ENCODE data around the gene FNDC10.
"Not testable (repeated sequence)": the region's sequence is repeated elsewhere in the genome, so short reads cannot be mapped to it uniquely, and the experiment has no call there.

Gene FNDC10

DNA sequence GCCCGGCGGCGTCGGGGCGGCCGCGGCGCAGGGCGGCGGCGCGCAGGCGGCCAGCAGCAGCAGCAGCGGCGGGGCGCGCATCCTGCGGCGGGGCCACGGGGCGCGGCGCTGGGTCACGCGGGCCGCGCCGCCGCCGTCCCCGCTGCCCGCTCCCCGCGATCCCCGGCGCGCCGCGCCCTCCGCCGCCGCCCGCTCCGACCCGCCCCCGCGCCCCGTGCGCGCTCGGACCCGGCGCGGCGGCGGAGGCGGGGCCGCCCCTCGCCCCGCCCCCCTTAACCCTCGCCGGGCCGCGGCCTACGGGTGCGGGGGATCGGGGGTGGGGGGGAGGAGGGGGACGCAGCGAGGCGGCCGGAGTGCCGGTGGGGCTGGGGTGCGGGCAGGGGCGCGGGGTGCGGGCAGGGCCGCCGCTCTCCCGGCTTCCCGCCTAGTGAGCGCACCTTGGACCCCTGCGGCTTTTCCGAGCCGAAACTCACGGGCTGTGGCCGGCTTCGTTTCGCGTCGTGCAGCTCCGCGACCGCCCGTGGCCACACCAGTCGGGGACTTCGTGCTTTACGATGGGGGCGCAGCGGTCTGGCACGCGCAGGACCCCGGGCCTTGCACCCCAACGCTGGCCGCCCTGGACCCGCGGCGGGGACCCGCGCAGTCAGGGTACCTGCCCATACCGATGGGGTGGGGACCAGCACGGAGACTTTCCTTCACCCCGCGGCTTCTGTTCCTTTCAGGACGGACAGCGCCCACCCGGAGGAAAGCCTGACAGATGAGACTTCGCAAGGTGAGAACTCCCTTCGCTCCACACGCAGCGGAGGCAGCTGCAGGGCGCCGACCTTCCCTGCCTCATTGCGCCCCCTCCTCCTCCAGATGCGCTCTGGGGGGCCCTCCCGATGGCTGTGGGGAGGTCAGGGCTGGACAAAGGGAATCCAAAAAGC lies at the start of gene FNDC10:
Gene FNDC10 (minus strand): TSS at position 201 of the 926 bp plus-strand sequence. CDS start 120 bp downstream, at position 81.
- no peak for DNase-seq (ENCODE audit: low read depth)

DNA sequence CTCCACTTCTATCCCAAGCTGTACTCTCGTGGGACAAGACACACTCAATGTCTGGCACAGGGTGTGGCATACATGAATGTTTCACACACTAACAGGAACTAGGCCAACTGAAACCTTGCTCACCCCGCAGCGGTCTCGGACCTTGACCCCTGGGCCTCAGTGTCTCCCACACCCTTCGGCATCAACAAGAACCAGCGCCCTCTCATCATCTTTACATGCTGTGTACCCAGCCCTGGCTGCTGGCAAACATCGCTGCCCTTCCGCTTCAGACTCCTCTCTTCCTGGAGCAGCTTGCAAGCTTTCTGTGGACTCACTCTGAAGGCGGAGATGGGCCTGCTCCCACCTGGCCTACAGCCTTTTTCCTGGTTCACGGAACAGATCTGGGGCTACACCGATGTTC lies 48.3 kb upstream of the FNDC10 start:
- DNase-seq (ENCODE audit: low read depth) = not testable (repeated sequence)

DNA sequence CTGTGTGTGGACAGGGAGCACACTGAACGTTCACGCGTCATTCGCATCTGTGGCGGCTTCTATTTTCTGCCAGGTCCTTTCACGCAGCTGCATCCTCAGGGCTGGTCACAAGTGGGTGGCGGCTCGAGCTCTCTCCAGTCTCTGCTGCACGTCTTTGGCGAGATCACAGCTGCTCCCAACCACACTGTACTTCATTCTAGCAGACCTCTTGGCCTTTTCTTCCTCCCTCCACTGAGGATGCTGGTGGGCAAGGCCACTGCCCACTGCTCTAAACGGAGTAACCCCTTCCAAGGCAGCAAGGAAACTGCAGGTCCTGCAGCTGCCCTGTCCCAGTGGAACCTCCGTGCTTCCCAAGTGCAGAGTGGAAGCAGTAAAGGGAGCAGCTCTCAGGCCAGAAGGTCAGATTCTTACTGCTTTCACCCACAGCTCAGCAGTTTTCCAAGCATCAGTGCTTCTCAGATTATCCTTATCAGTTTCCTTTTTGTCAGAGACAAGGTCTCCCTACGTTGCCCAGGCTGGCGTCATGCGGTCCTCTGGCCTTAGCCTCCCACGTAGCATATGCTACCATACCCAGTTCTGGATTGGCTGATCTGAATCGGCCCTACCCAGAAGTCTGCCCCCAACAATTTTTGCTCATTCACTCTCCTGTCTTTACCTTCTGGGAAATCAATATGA lies 47.8 kb upstream of the FNDC10 start:
- DNase-seq (ENCODE audit: low read depth) = not testable (repeated sequence)

DNA sequence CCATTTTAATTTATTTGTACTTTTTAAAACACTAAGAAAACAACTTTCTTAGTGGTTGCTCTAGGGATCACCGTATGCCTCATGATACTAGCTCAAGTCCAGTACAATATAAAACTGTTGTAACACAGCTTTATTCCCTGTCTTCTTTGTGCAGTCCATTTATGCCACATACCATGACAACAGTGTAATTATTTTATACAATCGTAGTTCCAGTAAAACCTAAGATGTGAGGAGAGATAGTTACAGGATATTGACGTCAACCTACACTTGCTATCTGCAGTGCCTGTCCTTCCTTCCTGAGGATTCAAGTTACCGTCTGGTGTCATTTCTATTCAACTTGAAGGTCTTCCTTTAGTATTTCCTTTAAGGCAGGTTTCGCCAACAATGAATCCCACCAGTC lies 46.4 kb upstream of the FNDC10 start:
- not testable (repeated sequence) for DNase-seq (ENCODE audit: low read depth)

DNA sequence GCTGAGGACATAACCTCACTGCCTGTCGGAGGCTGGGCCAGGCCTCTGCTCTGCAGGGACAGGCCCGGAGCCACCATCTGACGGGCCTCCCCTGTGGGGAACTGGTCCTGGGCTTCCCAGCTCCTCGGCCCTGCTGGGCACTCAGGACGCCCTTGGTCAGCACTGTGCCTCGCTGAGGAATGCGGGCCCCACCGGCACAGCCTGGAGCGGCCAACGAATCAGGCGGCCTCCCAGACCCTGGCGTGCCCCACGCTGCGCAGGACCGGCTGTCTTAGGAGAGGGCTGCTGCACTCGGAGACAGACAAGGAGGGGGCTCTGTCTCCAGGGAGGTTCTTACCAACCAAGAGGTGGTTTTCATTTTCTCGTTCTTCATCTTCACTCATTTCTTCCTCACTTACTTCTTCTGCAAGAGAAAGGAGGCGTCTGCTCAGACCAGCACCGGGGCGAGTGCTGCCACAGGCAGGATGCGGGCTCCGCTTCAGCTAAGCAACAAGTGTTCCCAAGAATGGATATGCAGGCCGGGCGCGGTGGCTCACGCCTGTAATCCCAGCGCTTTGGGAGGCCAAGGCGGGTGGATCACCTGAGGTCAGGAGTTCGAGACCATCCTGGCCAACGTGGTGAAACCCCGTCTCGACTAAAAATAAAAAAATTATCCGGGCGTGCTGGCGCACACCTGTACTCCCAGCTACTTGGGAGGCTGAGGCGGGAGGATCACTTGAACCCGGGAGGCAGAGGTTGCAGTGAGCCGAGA lies 41.0 kb upstream of the FNDC10 start:
- not testable (repeated sequence) for DNase-seq (ENCODE audit: low read depth)

DNA sequence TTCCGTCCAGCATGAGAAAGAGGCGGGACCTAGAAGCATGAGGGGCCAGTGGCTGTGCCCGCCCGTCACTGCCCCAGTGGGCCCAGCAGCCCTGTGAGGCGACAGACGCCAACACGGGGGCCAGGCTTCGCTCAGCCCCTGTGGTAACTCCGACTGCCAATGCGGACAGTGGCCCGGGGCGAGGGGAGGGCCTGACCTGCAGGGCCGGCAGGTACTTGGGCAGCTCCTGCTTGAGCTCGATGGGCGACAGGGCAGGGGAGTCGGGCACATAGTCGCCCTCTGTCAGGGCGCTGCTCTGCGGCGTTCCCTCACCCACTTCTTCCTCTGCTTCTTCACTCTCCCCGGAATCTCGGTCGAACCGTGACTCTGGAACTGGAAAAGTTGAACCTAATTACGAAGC lies 40.1 kb upstream of the FNDC10 start:
- not testable (repeated sequence) for DNase-seq (ENCODE audit: low read depth)

DNA sequence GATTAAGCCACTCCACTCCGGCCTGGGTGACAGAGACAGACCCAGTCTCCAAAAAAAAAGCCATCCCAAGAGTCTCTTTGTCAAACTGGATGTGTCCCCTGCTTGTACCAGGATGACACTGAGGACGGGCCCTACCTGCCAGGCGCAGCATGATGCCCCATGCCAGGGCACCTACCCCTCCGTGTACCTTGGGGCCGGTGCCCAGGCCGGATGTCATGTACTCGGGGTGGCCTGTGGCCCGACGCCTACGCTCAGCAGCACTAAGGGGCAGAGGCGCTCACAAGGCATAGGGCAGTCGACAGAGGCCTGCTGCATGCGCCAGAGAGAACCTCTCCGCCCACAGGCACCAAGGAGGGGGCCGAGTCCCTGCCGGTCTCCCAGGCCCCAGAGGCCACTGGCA lies 39.4 kb upstream of the FNDC10 start:
- DNase-seq (ENCODE audit: low read depth) = not testable (repeated sequence)

DNA sequence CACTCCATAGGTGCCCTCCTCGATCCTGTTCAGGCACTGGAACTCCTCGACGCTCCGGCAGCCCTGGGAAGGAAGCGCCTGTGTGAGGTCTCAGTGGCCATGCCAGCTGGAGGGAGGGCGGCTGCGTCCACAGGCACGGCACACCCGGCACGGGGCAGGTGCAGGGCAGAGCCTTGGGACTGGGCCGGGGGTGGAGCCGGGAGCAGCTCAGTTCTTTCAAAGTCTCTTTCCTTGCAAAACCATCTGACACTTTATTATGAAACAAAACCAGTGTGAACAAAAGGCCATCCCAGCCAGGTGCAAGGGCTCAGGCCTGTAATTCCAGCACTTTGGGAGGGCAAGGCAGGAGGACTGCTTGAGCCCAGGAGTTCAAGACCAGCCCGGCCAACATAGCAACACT lies 38.6 kb upstream of the FNDC10 start:
- DNase-seq (ENCODE audit: low read depth) = not testable (repeated sequence)

DNA sequence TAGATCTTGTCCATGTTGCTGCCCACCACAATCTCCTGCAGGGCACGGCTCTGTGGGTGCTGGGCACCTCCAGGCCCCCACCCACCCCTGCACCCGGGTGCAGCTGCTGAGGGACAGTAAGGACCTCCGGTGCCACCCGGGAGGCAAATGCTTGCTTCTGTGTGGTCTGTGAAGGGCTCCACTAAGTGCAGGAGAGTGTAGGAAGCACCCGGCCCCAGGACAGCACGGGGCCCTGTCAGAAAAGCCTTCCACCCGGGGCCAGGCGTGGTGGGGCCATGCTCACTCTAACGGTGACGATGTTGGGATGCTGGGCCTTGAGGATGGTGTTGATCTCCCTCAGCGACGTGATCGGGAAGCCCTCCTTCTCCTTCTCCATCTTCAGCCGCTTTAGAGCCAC lies 37.5 kb upstream of the FNDC10 start:
- not testable (repeated sequence) for DNase-seq (ENCODE audit: low read depth)

DNA sequence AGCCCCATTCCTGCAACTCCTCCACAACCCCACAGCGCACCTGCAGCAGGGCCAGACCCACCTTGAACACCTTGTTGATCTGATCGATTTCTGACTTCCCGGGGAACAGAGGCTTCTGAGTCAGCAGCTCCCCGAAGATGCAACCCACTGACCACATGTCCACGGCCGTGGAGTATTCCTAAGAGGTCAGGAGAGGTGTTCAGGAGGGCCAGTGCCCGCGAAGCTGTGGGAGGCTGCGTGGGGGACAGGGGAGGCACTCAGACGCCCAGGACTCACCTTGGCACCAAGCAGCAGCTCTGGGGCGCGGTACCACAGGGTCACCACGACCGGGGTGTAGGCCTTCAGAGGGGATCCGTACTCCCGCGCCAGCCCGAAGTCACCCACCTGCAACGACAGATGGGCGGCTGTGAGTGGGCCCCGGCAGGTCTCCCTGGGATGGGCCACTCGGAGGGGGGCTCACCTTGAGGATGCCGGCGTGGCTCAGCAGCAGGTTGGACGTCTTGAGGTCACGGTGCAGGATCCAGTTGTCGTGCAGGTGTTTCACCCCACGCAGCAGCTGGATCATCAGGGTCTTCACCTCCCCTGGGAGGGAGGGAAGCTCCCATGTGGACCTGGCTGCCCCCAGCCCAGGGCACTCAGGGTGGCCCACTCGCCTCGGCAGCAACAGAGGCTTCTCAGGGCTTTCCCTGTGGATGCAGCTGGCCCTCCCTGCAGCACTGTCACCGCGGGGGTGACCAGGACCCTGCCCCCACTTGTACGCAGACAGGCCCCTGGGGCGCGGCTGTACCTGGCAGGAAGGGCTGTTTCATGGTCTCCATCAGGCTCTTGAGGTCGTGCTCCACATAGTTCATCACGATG lies 36.9 kb upstream of the FNDC10 start:
- not testable (repeated sequence) for DNase-seq (ENCODE audit: low read depth)

DNA sequence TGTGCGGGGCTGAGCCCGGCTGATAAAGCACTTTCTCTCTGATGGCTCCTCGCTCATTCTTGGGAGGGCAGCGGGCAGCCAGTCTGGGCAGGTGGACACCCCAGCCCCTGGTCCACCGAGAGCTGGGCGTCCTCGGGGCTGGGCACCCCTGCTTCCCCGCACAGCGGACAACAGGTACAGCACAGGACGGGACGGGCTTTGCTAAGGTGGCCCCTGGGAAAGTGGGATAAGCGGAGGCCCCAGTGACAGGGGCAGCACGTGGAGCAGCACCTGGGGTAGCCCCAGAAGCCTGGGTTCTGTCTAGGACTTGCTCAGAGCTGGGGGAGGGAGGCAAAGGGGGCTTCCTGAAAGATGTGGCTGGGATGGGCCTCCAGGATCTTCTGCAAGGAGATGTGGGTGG lies 34.7 kb upstream of the FNDC10 start:
- DNase-seq (ENCODE audit: low read depth) = not testable (repeated sequence)

DNA sequence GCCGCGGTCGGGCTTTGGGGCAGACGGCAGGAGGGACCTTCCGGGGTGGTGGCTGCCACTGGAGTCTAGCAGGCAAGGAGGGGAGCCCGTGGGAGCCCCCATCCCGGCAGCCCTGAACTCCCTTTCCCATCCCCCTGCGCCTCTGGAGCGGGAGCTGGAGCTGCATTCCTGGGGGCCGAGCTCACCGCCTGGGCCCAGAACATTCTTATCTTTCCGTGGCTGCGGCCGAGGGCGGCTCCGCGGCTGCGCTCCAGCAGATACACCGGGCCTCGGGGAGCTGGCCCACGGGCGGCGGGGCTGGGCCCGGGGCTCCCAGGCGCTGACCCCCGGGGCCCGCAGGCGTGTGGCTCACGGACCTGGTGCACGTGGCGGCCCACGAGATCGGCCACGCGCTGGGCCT lies 33.5 kb upstream of the FNDC10 start:
- not testable (repeated sequence) for DNase-seq (ENCODE audit: low read depth)

DNA sequence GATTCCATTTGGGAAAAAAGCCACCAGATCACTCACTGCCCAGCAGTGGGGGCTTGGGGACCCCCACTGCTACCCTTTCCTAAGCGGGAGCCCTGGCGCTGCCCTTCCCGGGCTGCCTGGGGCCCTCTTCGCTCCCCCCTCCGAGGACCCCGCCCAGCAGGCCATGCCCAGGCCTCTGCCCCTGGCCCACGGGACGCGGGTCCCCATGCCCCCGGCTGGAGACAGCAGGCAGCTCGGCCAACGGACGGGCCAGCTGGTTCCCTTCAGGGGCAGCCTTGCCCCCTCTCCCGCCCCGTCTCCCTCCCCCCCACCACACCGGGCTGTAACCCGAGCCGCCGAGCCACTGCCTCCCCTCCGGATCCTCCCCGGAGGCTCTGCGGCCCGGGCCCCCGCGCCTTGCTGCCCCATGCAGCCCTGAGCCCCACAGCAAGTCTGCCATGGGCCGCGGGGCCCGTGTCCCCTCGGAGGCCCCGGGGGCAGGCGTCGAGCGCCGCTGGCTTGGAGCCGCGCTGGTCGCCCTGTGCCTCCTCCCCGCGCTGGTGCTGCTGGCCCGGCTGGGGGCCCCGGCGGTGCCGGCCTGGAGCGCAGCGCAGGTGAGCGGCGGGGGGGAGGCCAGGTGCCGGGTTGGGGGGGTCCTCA lies 32.0 kb upstream of the FNDC10 start, which contains the start of gene MMP23B:
Gene MMP23B (plus strand): TSS at position 392 of the 639 bp plus-strand sequence. CDS start 46 bp downstream, at position 438.
- DNase-seq (ENCODE audit: low read depth) = no peak

DNA sequence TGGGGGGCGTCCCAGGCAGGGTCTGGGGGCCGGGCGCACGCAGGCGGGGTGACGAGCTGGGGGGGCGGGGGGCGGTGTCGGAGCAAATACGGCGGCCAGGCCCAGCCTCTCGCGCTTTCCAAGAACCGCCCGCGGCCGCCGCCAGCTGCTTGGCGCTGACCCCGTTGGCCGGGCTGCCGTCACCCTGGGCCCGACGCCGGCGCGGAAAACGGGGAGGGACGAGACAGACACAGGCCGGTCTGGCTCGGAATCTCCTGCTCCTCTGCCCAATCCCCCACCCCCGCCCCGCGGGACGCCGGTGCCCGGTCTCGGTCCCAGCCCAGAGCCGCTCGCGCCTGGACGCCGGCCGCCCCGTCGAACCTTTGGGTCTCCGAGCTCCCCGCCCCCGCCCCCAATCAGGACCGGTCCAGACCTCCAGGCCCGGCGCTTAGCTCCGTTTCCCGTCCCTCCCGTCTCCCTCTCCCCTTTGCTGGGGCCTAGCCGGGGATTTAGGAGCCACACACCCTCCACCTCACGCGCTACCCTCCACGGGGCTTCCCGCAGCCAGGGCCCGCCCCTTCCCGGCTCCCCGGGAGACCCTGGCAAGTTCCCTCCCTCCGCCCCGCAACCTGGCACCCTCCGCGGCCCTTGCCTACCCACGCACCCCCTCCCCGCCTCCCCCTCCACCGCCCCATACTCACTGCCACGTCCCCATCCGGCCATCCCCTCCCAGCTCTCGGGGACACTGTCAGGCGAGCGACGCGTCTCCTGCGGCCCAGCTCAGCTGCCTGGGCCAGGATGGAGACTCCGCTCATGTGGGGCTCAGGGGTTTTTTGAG lies 31.2 kb upstream of the FNDC10 start:
- peak; percentile 24 for DNase-seq (ENCODE audit: low read depth)

DNA sequence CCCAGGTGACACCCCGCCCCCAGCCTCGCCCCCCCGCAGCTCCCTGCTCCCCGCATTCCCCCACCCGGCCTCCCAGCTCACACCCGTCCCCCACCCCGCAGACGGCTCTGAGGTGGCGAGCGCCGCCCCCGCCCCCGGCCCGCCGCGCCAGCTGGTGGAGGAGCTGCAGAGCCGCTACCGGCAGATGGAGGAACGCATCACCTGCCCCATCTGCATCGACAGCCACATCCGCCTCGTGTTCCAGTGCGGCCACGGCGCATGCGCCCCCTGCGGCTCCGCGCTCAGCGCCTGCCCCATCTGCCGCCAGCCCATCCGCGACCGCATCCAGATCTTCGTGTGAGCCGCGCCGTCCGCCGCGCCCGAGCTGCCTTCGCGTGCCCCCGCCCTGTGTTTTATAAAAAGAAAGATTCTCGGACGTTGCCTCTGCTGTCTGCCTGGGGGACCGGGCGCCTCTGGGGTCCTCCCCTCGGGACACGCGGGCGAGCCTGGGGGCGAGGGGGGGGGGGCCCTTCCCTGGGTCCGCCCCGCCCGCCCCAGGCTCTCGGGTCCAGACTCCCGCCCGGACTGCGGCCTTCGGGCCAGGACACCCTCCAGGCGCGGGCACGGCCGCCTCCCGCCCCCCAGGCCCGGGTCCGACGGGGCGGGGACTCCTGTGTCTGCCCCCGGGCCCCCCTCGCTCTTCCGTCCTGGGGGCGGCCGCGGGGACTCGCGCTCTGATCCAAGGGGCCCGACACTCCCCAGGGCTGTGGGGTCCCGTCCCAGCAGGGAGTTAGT lies 30.4 kb upstream of the FNDC10 start:
- peak; percentile 36 for DNase-seq (ENCODE audit: low read depth)

DNA sequence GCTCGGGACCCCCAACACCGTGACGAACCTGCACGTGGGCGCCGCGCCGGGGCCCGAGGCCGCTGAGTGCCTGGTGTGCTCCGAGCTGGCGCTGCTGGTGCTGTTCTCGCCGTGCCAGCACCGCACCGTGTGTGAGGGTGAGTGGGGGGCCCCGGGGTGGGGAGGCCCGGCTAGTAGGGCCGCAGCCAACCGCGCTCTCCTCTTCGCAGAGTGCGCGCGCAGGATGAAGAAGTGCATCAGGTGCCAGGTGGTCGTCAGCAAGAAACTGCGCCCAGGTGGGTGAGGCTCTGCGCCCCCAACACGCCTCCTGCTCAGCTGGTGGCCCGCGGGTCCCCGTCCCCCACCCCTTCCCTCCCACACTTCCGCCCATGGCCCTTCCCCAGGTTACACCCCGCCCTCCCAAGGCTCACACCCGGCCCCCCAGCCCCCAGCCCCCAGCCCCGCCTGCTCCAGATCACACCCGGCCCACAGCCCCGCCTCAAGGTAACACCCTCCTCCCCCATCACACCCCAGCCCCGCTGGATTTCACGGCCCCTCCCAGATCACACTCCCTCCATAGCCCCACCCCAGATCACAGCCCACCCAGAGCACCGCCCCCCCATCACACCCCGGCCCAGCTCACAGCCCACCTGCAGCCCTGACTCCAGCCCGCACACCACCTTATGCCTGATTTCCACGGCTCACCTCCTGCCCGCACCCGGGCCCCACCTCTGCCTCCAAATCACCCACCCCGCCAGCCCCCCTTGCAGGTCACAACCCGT lies 29.7 kb upstream of the FNDC10 start:
- DNase-seq (ENCODE audit: low read depth) = no peak

DNA sequence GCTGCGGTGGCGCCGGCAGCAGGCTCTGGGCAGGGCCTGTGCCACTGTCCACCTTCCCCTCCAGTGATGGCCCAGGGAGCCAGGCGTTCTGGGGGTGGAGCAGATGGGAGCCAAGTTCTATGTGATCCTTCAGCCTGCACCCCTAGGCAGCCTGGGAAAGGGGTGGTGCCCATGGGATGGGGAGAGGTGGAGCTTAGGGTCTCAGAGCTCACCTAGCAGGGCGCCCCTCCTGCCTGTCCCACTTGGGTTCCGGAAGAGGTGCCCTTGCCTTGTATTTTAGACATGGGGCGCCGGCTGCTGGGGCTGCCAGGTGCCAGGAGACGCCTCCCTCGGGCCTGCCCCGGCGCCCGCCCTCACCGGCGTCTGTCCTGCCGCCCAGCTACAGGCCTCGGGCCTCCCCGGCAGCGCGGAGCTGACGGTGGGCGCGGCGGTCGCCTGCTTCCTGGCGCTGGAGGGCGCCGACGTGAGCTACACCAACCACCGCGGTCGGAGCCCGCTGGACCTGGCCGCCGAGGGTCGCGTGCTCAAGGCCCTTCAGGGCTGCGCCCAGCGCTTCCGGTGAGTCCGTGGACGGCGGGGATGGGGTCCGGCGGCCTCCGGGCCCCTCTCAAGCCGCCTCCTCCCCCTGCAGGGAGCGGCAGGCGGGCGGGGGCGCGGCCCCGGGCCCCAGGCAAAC lies 29.0 kb upstream of the FNDC10 start:
- DNase-seq (ENCODE audit: low read depth) = no peak

All from fibroblast of gingiva (primary cell).